GM12873 (cell line): ENCODE measurements around the gene MTFR1L.

ENCODE experiments used
- TF ChIP-seq, protein P1 (sequence below): IDR thresholded peaks from 2 replicates; pipeline ENCODE4 v1.5.1; 2012; ENCODE audit warnings: low read depth, mild to moderate bottlenecking, moderate library complexity, low read length, control low read depth; ENCODE audit not compliant: insufficient read depth; ENCODE audit errors: missing control alignments

MTFR1L gene

DNA sequence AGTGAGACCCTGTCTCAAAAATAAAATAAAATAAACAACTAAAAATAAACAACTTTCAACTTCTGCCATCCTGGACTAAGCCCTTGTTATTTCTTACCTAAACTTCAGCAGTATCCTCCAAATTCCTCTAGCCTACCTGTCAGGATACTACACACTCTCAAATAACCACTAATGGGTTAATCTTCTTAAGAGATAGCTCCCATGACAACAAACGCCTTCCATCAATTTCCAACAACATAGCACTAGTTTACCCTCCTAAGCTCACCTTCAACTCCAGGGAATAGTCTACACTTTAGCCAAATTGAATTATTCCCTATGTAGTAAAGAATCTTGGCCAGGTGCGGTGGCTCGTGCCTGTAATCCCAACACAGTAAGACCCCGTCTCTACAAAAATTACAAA is 28.2 kb downstream of the MTFR1L start:
- TF ChIP-seq, protein P1, sequence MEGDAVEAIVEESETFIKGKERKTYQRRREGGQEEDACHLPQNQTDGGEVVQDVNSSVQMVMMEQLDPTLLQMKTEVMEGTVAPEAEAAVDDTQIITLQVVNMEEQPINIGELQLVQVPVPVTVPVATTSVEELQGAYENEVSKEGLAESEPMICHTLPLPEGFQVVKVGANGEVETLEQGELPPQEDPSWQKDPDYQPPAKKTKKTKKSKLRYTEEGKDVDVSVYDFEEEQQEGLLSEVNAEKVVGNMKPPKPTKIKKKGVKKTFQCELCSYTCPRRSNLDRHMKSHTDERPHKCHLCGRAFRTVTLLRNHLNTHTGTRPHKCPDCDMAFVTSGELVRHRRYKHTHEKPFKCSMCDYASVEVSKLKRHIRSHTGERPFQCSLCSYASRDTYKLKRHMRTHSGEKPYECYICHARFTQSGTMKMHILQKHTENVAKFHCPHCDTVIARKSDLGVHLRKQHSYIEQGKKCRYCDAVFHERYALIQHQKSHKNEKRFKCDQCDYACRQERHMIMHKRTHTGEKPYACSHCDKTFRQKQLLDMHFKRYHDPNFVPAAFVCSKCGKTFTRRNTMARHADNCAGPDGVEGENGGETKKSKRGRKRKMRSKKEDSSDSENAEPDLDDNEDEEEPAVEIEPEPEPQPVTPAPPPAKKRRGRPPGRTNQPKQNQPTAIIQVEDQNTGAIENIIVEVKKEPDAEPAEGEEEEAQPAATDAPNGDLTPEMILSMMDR, result no peak

DNA sequence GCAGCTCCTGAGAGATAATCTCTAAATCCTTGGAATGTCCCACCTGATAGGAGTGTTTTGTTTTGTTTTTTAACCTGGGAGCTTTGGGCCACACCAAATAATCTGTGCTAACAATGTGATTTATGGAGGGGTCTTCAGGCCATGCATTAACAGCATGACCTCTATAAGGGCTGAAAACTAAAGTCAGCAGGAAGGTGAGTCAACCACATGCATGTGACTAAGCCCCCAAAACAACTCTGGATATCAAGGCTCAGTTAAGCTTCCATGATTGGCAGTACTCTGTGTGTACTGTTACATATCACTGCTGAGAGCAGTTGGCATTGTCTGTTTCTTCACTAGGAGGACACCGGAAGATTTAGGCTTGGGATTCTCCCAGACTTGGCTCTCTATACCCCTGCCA is 28.8 kb downstream of the MTFR1L start:
- TF ChIP-seq, protein P1, result no peak

DNA sequence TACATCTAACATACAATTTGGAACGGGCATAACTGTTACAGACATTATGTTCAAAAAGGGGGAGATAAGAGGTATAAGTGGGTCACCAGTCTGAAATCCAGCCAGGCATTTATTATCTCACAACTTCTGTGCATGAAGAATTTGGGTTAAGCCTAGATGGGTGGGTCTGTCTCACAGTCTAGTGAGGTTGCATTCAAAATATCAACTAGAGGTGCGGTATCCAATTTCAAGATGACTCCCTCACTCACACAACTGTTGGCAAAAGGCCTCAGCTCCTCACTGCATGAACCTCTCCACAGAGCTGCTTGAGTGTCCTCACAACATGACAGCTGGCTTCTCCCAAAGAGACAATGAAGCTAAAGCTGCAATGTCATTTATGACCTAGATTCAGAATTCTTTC is 34.8 kb downstream of the MTFR1L start:
- TF ChIP-seq, protein P1, result no peak

DNA sequence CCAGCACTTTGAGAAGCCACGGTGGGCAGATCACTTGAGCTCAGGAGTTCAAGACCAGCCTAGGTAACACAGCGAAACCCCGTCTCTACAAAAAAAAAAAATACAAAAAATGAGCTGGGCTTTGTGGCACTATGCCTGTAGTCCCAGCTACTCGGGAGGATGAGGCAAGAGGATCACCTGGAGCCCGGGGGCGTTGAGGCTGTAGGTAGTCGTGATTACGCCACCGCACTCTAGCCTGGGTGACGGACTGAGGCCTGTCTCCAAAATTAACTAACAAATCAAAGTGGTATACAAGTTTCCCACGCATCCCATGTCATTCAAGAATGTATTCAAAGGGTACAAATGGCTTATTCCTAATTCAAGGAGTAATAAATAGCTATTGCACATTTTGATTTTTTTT is 37.1 kb downstream of the MTFR1L start:
- TF ChIP-seq, protein P1, result no peak

DNA sequence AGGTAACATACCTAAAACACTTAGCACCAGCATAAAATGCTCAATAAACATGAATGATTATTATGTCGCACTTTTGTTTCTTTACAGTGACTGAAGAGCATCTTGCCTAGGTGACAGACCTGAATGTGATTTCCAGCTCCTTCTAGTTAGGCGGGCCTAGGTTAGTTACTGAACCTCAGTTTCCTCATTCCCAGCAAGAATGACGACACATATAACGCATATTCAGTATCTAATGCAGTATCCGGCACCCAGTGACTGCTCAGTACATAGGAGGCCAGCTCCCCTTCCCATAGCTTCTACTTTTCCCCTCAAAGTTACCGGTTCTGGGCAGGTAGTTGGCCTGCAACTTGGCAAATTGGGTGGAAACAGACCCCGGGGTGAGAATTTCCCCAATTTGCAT is 38.7 kb downstream of the MTFR1L start:
- TF ChIP-seq, protein P1, result no peak

DNA sequence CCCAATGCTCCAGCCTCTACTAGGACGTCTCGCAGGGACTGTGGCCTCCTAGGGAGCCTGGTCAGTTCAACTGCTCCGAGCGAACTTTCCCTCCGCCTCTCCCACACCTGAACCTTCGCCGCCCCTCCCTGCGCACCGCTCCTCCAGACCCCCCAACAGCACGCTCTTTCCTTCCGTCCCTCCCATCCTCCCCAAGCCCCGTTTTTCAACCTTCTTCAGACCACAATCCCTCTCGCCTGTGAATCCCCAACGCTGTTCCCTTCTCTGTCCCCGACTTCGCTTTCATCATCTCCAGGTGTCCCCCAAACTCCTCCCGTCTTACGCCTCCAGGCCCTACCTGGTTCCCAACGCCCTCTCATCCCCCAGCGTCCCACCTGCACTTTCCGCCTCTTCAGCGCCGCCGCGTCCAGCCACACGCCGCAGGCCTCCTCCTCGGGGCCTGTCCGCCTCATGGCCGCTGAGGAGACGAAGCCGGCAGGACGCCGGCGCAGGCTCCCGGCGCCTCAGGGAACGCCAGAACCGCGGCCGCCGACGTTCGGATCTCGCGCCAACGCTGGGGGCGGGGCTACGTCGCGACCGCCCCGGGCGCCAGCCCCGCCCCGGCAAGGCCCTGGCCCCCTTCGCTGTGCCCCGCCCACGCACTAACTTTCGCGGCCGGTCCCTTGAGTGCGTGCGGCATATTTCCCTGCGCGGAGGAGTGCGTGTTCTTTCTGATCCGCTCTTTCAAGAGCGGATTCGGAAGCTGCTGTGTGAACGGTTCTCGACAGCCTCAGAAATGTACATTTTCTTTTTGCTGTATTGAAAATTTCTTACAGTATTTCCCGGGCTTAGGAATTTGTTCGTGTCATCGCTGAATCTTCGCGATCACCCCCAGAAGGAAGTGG is 39.4 kb downstream of the MTFR1L start, which contains the start of gene AUNIP:
Gene AUNIP (minus strand): TSS at position 552 of the 884 bp plus-strand sequence. CDS start 100 bp downstream, at position 452.
- TF ChIP-seq, protein P1, result no peak

DNA sequence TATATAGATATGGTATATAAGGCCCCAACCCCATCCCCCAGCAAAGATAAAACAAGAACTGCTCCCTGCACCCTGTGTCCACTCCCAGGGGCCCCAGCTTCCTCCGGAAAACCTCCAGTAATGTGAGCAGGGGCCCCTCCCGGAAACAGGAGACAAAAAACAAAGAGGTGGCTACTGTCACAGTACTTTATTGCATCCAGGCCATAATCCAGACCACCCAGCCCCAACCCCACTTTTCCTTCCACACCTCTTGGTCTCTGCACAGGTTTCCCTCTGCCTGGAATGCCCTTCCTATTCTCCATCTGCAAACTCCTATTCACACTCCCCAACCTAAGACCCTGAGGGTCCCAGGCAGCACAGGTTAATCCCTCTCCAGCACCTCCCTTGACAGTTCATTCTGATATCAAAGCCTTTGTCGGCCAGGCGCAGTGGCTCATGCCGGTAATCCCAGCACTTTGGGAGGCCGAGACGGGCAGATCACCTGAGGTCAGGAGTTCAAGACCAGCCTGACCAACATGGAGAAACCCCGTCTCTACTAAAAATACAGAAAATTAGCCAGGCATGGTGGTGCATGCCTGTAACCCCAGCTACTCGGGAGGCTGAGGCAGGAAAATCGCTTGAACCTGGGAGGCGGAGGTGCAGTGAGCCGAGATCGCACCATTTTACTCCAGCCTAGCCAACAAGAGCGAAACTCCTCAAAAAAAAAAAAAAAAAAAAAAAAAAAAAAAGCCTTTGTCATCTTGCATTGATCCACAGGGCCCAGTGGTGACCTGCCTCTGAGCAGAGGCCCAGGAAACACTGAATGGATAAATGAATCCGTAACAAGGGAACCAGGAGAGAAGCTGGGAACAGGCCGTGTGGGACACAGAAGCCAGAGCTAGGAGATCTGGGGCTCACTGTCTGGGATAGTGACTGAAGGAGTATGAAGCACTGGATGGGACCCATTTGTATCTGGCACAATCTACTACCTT is 41.8 kb downstream of the MTFR1L start:
- TF ChIP-seq, protein P1, result no peak
